ENCODE measurements around the gene WDR48. TPM values are rescaled to one million over a fixed set of nuclear protein-coding genes. Genes with fewer than 3 reads are reported as not detected.

The WDR48 gene
- polyA plus RNA-seq, 4 donors, result 78.5 to 102 (median 95.8) TPM

- no peak for DNase-seq (ENCODE audit: low read depth in 4 of 4, low spot score in 2 of 4)
Measured at GRCh38 chr3:39100500-39100886, 48.7 kb downstream of the WDR48 start.

GRCh38 chr3:39101022-39101689, 49.3 kb downstream of the WDR48 start:
- no peak for DNase-seq (ENCODE audit: low read depth in 4 of 4, low spot score in 2 of 4)

- DNase-seq (ENCODE audit: low read depth in 4 of 4, low spot score in 2 of 4), result no peak
Measured at GRCh38 chr3:39102504-39103323, 50.9 kb downstream of the WDR48 start.

- no peak for DNase-seq (ENCODE audit: low read depth in 4 of 4, low spot score in 2 of 4)
Measured at GRCh38 chr3:39103324-39103693, 51.5 kb downstream of the WDR48 start.

- DNase-seq (ENCODE audit: low read depth in 4 of 4, low spot score in 2 of 4), result no peak
Measured at GRCh38 chr3:39103791-39104552, 52.2 kb downstream of the WDR48 start.

GRCh38 chr3:39104961-39105686, 53.3 kb downstream of the WDR48 start:
- no peak for DNase-seq (ENCODE audit: low read depth in 4 of 4, low spot score in 2 of 4)

GRCh38 chr3:39105687-39106063, 53.9 kb downstream of the WDR48 start:
- no peak for DNase-seq (ENCODE audit: low read depth in 4 of 4, low spot score in 2 of 4)

GRCh38 chr3:39106281-39106811, 54.5 kb downstream of the WDR48 start:
- DNase-seq (ENCODE audit: low read depth in 4 of 4, low spot score in 2 of 4), result no peak

GRCh38 chr3:39106851-39107387, 55.1 kb downstream of the WDR48 start:
- peak in 2 of 4 donors; percentile 31 to 32 for DNase-seq (ENCODE audit: low read depth in 4 of 4, low spot score in 2 of 4)

- peak; percentile 75 to 90 (median 84) for DNase-seq (ENCODE audit: low read depth in 4 of 4, low spot score in 2 of 4)
Measured at GRCh38 chr3:39107388-39108199, 55.8 kb downstream of the WDR48 start, which contains the start of the genes GORASP1 and TTC21A. TSS of gene GORASP1 (minus strand) at chr3:39107627. CDS start at chr3:39107541, 86 bp downstream. TSS of gene TTC21A (plus strand) at chr3:39107680. CDS start at chr3:39107838, 158 bp downstream.

- no peak for DNase-seq (ENCODE audit: low read depth in 4 of 4, low spot score in 2 of 4)
Measured at GRCh38 chr3:39108200-39108710, 56.4 kb downstream of the WDR48 start.

- no peak for DNase-seq (ENCODE audit: low read depth in 4 of 4, low spot score in 2 of 4)
Measured at GRCh38 chr3:39109086-39109485, 57.3 kb downstream of the WDR48 start.

GRCh38 chr3:39110041-39110639, 58.3 kb downstream of the WDR48 start:
- DNase-seq (ENCODE audit: low read depth in 4 of 4, low spot score in 2 of 4), result no peak

GRCh38 chr3:39112113-39112512, 60.3 kb downstream of the WDR48 start:
- DNase-seq (ENCODE audit: low read depth in 4 of 4, low spot score in 2 of 4), result no peak

GRCh38 chr3:39112535-39112934, 60.7 kb downstream of the WDR48 start:
- DNase-seq (ENCODE audit: low read depth in 4 of 4, low spot score in 2 of 4), result no peak

GRCh38 chr3:39113291-39113690, 61.5 kb downstream of the WDR48 start:
- no peak for DNase-seq (ENCODE audit: low read depth in 4 of 4, low spot score in 2 of 4)

- DNase-seq (ENCODE audit: low read depth in 4 of 4, low spot score in 2 of 4), result no peak
Measured at GRCh38 chr3:39114456-39114855, 62.6 kb downstream of the WDR48 start.

GRCh38 chr3:39115870-39116269, 64.1 kb downstream of the WDR48 start:
- no peak for DNase-seq (ENCODE audit: low read depth in 4 of 4, low spot score in 2 of 4)

GRCh38 chr3:39118079-39118478, 66.3 kb downstream of the WDR48 start:
- DNase-seq (ENCODE audit: low read depth in 4 of 4, low spot score in 2 of 4), result no peak

All from left renal cortex interstitium (tissue), 4 donors.